Kidney tubule cell (primary cell): ENCODE measurements around the gene CCDC146.

Experiments used
- DNase-seq: peaks from one replicate; pipeline ENCODE4 v3.0.0-alpha.2; 2018; ENCODE audit warnings: low spot score

CCDC146 gene

DNA sequence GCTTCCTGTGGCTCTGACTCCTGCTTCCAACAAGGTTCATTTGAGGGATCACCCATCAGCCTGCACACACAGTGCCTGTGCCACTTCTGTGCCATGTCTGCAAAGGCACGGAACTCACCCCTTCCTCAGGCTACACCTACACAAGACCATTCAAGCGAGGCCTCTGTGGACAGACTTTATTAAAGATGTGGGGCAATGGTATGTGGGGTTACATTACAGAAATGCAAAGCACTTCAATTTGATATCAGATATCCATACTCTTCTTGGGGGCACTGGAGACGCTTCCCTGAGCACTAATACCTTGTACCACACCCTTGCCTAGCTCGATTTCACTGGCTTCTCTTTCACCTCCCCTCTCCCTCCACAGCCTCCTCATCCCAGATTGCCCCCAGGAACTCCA, 161.6 kb downstream of the CCDC146 start:
- no peak for DNase-seq

- no peak for DNase-seq
These were observed 162.2 kb downstream of the CCDC146 start for GRCh38 chr7:77284616-77285015.

DNA sequence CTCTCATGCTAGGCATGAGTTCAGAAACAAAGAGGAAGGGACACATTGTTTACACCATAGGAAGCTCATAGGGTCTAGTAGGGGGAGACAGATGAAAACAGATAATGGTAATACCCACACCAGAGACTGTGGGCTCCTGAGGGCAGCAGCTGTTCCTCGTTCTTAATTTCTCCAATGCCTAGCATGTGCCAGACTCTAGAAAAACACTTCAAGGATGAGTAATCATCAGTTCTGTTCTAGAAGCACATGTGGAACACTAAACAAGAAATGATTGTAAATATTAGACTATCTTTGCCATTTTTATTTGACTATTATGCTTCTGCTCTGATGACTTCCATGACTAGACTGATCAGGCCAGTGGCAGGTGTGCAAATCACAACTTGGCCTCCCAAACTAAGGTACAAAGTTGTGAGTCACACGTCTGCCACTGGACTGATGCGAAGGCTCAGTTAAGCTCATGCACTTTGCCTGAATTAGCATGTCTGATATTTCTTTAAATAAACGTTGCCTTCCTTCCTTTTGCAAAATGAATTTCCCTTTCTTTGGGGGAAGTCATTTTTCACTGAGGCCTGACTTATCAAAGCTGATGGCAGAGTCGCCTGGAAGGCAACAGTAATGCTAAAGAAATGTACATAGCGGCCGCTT, 166.4 kb downstream of the CCDC146 start:
- peak; percentile 54 for DNase-seq

DNA sequence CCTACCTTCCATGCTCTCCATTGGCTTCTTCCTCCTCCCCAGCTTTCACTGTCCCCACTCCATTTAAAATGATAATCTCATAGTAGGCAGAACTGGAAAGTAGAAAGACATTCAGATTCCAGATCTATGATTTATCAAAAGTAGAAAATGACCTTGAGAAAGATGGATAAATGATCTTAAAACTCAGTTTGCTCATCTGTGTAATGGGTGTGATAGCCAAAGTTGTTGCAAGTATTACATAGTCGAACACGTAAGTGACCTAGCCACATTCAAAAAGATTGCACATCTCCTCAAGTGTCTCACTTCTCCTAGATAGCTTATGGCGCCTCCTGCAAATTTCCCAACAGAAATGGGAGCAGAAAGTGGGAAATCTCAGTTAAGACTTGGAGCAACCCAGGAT, 167.0 kb downstream of the CCDC146 start:
- no peak for DNase-seq

DNA sequence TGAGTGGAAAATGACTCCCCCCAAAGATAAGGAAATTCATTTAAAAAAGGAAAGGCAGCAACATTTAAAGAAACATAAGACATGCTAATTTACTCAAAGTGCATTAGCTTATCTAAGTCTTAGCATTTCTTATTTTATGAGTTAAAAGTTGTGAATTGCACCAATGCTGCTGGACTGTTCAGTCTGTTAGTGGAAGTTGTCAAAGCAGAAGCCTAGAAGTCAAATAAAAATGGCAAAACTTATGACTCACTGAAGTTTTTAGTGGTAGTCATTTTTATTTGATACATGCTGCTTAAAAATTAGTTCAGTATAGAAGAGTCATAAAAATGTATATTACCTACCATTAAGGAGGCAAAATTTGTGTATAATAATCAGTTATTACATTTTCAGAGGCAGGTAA, 168.0 kb downstream of the CCDC146 start:
- DNase-seq: no peak

- no peak for DNase-seq
These were observed 170.6 kb downstream of the CCDC146 start for GRCh38 chr7:77293046-77293445.

DNA sequence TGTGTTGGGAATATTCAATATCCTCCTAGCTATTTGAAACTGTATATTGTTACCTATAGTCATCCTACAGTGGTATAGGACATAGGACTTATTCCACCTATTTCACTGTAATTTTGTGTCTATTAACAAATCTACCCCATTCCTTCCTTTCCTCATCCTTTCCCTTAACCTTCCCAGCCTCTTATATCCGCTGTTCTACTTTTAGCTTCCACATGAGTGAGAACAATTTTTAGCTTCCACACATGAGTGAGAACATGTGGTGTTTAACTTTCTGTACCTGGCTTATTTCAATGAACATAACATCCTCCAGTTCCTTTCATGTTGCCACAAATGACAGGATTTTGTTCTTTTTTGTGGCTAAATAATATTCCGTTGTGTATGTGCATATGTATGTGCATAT, 173.1 kb downstream of the CCDC146 start:
- no peak for DNase-seq

DNA sequence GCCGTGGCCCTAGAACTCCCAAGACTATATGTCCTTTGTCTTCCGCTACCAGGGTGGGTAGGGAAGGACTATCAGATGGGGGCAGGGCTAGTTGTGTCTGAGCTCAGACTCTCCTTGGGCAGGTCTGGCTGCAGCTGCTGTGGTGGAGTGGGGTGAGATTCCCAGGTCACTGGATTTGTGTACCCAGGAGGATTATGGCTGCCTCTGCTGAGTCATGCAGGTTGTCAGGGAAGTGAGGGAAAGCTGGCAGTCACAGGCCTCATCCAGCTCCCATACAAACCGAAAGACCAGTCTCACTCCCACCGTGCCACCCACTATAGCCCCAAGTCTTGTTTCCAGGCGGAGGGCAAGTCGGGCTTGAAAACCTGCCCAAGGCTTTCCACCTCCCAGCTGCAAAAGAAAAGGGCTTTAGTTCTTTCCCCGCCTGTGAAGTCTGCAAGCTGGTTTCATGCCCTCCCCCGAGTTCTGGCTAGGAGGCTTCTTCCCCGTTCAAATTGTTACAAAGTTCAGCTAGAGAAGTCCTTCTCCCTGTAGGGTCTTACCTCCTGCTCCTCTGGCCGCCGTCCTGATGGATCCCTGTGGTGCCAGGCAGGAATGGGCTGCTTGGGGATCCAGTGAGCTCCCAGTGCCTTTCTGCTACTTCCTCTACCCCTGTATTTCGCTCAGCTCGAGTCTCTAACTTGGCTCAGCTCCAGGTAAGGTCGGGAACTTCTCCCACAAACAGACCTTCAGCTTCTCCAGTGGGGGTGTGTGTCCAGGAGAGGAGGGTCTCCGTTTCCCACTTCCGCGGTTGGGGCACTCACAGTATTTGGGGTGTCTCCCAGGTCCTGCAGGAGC, 184.0 kb downstream of the CCDC146 start:
- peak; percentile 53 for DNase-seq

GRCh38 chr7:77308792-77309191, 186.4 kb downstream of the CCDC146 start:
- peak; percentile 77 for DNase-seq

DNA sequence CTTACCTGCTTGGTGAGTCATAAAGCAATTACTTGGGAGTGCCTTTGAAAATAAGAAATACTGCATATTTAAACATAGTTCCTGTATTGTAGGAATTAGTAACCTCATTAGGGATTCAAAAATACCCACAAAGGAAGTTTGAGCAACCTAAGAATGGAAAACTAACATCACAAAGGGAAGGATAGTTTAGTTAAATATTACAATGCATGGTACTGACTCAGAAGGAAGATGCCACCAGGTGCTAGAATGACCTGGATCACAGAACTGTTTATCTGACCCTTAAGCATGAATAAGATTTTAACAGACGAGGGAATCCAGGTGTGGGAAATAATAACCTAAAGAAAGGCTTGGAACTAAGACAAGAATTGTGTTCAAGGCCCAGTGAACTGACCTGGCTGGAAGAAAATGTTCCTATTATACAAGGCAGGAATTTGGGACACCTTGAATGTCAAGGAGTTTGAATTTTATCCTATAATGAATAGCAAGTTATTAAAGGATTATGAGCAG, 187.4 kb downstream of the CCDC146 start:
- DNase-seq: peak; percentile 92

- DNase-seq: peak; percentile 54
These were observed 188.6 kb downstream of the CCDC146 start for GRCh38 chr7:77310982-77311381.

- DNase-seq: no peak
These were observed 190.7 kb downstream of the CCDC146 start for GRCh38 chr7:77313085-77313484.

GRCh38 chr7:77313876-77314480, 191.6 kb downstream of the CCDC146 start:
- no peak for DNase-seq

DNA sequence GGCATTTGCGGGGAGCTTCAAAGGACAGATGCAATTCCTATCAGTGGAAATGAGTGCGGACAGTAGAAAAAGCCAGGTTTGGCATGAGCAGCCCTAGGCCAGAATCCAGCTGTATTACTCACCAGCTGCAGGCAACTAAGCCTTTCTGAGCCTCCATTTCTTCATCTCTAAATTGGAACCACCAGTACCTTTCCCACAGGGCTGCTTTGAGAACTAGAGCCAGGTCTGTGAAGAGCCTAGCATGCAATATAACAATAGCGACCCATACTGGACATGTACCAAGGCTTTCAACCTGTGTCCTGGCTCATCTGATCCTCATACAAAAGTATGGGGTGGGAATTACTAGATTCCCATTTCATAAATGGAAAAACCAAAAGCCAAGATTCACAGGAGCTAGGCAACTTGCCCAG, 192.8 kb downstream of the CCDC146 start:
- no peak for DNase-seq

GRCh38 chr7:77316219-77316978, 194.0 kb downstream of the CCDC146 start:
- peak; percentile 46 for DNase-seq

GRCh38 chr7:77318019-77318418, 195.6 kb downstream of the CCDC146 start:
- DNase-seq: no peak

- no peak for DNase-seq
These were observed 197.7 kb downstream of the CCDC146 start for GRCh38 chr7:77320137-77320536.

GRCh38 chr7:77320714-77321113, 198.3 kb downstream of the CCDC146 start:
- no peak for DNase-seq

GRCh38 chr7:77321300-77321699, 198.9 kb downstream of the CCDC146 start:
- DNase-seq: no peak

GRCh38 chr7:77326131-77326530, 203.7 kb downstream of the CCDC146 start:
- peak; percentile 76 for DNase-seq

- peak; percentile 75 for DNase-seq
These were observed 204.9 kb downstream of the CCDC146 start for GRCh38 chr7:77327067-77327931.
